Measurements from ENCODE around the gene PRIMA1.
"Not testable (repeated sequence)": the region's sequence is repeated elsewhere in the genome, so short reads cannot be mapped to it uniquely, and the experiment has no call there.

The PRIMA1 gene, protein sequence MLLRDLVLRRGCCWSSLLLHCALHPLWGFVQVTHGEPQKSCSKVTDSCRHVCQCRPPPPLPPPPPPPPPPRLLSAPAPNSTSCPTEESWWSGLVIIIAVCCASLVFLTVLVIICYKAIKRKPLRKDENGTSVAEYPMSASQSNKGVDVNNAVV

DNA sequence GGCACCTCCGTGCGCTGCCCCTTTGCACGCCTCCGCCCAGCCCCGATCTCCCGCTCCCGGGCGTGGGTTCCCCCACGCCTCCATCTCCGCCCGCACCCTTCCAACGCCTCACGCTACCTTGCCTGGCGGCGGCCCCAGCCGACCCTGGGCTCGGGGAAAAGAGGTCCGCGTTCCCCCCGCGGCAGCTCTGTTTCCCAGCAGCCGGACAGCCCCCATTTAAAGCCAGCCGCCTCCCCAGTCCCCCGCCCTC is at the start of gene PRIMA1:
Gene PRIMA1 (minus strand): TSS at position 193 of the 250 bp plus-strand sequence. CDS start 767 bp downstream, outside the sequence.
- intact Hi-C loops (cut with DNase I): loop anchor here (1.0 to 5.0 kb wide), 2 partner anchors 35 to 104 kb away; no protein-coding TSS in a partner anchor
- peak in 1 of 10 donors; percentile 83 for DNase-seq

DNA sequence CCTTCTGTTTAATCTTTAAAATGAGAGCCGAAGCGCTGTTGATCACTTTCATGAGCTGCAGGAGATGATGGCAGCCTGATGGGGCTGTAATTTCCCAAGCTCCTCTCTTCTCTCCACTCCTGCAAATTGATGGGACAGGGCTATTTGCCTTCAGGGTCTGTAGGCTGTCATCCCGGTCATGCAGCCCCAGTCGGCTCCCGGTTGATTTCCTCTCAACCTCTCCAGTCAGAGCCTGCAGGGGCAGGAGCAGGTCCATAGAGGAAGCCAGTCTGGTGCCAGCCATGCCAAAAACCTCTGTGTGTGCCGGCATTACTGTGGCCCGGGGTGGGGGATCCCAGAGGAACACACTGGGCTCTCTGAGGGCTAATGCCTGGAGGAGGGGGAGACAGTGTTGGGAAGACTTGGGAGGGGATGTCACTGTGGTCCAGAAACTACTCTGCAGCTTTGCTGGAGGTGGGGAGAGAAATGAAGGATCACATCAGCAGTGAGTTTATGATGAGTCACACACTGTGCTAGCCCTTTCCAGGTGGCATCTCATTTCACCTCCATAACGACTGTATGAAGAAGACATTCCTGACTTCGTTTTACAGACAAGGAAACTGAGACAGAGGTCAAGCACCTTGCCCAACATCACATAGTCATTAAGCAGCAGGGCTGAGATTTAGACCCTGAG is 46.5 kb upstream of the PRIMA1 start:
- intact Hi-C loops (cut with DNase I): no loop called here
- DNase-seq: no peak

DNA sequence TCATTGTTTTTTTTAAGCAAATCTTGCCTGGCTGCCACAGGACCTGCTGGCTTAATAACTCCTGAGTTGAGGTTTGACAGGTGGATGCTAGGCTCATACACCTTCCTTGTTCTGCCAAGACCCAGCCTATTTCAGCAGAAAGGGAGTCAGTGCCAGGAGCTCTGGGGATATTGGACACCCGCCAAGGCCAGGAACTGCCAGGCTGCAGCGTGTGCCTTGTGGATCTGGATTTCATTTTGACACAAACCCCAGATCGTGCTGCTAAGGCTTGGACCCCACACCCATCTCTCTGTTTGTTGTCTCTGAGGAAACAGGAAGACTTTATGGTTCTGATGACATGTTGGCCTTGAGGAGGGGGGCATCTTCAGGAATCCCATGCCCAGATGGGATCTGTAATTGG is 44.4 kb upstream of the PRIMA1 start:
- intact Hi-C loops (cut with DNase I): no loop called here
- DNase-seq: peak in 2 of 10 donors; percentile 12 to 36

GRCh38 chr14:93832081-93832480 is 43.8 kb upstream of the PRIMA1 start:
- intact Hi-C loops (cut with DNase I): no loop called here
- no peak for DNase-seq

DNA sequence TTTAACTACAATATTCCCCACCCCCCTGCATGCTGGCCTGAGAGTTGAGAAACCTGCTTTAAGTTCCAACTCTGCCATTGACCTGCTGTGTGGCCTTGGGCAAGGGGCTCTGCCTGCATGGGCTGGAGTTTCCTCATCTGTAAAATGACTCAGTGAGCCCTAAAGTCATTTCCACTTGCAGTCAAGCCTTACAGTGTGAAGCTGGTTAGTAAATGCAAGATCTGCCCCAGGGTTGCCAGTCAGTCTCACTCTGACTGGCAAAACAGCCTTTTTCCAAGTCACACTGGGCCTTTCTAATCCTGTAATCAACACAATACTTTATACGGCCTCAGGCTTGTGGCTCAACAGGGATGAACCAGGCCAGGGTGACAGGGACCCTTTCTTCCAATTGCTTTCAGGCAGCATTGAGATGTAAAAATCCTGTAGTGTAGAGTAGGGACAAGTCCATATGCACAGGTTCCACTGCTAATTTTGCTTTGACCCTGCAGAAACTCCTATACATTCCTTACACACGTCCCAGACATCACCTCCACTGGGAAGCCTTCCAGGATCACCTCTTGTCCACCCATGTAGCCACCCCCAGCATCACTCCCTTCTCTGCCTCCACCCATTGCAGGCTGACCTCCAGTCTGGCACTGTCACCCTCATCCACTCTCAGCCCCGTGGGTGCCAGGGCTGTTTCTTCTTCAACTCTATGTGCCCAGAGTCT is 42.6 kb upstream of the PRIMA1 start:
- intact Hi-C loops (cut with DNase I): no loop called here
- DNase-seq: no peak

DNA sequence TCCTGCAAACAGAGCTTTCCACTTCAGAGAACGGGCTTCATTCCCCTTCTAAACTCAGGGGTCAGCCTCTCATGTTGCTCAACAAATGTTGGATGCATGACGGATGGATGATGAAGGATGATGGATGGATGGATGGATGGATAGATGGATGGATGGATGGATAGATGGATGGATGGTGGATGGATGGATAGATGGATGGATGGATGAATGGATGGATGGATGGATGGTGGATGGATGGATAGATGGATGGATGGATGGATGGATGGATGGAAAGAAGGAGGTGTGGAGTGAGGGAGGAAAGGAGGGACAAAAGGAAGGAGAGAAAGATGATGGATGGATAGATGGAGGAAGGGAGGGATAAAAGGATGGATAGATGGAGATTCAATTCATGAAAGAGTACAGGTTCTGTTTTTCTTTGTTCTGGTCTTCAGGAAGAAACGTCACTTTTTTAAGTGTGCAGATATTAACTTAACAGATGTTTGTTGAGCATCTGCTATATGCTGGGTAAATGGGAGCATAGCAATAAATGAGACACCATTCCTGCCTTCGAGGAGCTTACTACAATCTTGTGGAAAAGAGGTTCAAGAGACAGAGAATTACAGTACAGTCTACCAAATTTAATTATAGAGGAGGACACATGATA is 41.7 kb upstream of the PRIMA1 start:
- intact Hi-C loops (cut with DNase I): no loop called here
- DNase-seq: no peak

GRCh38 chr14:93825235-93825553 is 36.9 kb upstream of the PRIMA1 start:
- intact Hi-C loops (cut with DNase I): no loop called here
- no peak for DNase-seq

DNA sequence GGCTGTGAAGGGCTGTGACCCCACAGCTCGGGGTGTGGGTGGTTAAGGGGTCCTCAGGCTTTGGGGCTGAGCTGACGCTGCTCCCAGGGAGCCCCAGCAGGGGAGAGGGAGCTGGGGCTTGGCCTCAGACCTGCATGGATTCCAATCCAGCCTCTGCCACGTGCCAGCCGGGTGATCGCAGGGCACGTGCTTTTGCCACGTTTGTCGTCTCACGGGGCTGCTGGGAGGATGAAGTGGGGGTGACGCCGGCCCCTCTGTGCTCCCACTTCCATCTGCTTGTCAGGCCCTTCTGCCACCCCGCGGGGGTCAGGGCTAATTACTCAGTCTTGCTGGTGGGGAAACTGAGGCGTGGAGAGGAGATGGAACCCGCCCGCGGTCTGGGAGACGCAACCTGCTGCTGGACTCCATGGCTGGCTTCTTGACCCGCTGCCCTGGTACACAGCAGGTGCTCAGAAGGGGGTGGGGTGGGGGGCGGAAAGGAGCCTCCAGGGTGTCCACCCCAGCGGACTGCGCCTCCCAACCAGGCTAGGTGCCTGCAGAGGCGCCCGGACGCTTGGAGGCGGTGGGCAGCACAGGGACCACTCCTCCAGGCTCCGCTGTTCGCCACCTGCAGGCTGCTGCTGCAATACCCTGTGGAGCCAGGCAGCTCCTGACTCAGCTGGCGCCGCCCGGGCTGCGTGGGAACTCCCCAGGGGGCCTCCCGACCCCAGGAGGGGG is 36.4 kb upstream of the PRIMA1 start:
- no peak for DNase-seq
- intact Hi-C loops (cut with DNase I): no loop called here

DNA sequence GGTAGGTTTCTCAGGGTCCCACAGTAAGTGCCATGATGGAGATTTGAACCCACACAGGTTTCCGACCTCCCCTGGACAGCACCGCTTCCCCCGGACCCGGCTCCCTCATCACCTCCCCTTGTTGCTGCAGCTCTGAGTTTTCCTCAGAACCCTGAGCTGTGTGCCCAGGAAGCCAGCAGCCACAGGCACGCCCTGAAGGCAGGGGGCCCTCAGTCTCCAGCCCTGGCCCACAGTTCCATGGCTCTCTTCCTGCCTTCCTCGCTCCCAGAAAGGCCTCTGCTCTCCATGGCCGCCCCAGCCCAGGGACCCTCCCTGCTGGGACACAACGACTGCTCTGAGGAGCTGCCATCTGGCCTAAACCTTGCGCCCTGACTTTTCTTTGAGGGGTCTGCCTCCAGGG is 35.8 kb upstream of the PRIMA1 start:
- DNase-seq: no peak
- intact Hi-C loops (cut with DNase I): no loop called here

GRCh38 chr14:93821051-93821450 is 32.8 kb upstream of the PRIMA1 start:
- intact Hi-C loops (cut with DNase I): no loop called here
- no peak for DNase-seq

DNA sequence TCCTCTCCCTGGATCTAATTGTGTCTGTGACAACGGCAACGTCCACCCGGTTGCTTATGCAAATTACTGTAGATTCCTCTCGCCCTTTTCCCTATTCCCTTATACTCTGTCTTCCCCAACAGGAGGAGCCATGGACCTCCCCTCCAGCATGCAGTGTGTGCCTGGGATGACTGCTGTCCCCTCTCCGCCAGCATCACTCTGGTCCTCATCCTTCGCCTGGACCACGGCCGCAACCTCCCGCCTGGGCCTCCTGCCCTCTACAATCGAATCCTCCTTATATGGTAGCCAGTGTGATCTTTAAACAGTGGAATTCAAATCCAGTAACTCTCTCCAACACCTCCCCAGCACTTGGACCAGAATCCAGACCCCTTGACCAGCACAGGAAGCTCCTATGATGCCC is 30.6 kb upstream of the PRIMA1 start:
- DNase-seq: peak in 1 of 10 donors; percentile 62
- intact Hi-C loops (cut with DNase I): no loop called here

GRCh38 chr14:93811676-93812075 is 23.4 kb upstream of the PRIMA1 start:
- no peak for DNase-seq
- intact Hi-C loops (cut with DNase I): no loop called here

GRCh38 chr14:93811020-93811419 is 22.7 kb upstream of the PRIMA1 start:
- intact Hi-C loops (cut with DNase I): no loop called here

GRCh38 chr14:93809491-93810420 is 21.5 kb upstream of the PRIMA1 start:
- DNase-seq; intact Hi-C loops (cut with DNase I): not testable (repeated sequence)

More at GRCh38 chr14:93811020-93811419, 22.7 kb upstream of the PRIMA1 start:
- no peak for DNase-seq

DNA sequence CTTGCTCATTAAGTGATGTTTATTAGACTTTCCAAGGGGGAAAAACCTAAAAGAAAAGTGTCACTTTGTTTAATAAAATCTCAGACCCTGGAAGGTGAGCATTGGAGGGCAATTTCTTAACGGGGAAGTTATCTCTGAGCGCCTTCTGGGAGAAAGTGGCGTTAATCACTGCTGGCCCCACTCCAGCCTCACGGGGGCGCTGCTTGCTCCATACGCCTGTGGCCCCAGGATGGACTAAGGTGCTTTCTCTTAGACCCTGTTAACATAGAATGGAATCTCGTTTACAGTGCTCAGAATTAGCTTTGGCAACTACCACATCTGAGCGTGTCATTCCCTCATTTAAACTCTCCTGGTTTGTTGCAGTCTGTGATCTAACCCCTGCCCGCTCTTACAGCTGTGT is 16.4 kb upstream of the PRIMA1 start:
- DNase-seq: no peak
- intact Hi-C loops (cut with DNase I): no loop called here

DNA sequence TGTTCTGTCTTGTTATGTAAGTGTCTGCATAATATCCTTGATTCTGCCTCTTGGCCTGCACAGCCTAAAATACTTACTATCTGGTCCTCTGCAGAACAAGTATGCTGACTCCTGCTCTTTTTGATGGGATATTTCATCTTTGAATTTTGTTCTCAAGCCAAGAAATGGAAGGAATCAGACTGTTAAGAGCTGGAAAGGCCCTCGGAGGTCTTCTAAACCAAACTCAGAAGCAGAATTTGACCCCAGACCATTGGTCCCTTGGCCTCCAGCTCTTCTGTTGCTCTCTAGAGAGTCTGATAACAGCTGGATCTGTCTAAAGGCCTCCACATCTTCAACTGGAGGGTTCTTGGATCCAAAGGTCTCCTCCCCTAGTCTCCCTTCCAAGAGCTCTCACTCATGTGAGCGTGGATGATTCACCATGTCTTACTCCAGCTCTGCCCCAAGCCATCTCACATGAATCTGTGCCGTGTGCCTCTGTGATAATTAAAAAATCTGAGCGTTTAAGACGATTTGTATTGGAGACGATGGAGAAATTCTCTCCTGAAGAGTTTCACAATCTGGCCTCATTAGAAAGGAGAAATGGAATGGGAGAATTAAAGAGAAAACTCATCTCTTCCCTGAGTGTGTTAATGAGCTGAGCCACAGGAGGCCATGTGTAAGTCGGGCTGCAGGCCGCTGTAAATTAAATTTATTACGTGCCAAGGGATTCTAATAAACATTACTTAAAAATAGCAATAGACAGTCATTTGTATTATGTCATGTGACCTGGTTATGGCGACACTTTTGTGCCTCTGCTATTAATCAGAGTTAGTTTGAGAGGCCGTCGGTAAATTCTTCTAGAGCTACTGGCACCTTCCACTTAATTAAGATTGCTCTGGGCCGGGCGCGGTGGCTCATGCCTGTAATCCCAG is 15.4 kb upstream of the PRIMA1 start:
- intact Hi-C loops (cut with DNase I): no loop called here
- no peak for DNase-seq

- intact Hi-C loops (cut with DNase I): no loop called here
- DNase-seq: no peak
These were observed 12.0 kb upstream of the PRIMA1 start for GRCh38 chr14:93799989-93800921.

DNA sequence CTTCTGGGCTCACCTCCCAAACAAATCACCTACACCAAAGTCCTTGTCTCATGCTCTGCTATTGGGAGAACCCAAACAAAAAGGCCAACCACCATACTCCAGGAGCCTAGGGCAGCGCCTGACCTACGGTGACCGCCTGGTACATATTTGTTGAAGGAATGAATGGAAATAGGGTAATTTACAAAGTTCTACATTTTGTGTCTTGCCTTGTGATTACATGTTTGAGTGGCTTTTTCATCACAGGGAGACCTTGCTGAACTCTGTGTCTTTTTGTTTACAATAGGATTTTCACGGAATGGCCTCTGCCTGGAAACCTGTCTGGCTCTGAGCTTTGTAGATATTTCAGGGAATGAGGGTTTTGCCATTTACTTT is 11.3 kb upstream of the PRIMA1 start:
- intact Hi-C loops (cut with DNase I): no loop called here
- DNase-seq: no peak
